ENCODE measurements around the gene RPL13. TPM values are rescaled to one million over a fixed set of nuclear protein-coding genes. Genes with fewer than 3 reads are reported as not detected.

RPL13 gene
- total RNA-seq, 2 experiments from 2014 or later, result 3,430 to 3,468 TPM

DNA sequence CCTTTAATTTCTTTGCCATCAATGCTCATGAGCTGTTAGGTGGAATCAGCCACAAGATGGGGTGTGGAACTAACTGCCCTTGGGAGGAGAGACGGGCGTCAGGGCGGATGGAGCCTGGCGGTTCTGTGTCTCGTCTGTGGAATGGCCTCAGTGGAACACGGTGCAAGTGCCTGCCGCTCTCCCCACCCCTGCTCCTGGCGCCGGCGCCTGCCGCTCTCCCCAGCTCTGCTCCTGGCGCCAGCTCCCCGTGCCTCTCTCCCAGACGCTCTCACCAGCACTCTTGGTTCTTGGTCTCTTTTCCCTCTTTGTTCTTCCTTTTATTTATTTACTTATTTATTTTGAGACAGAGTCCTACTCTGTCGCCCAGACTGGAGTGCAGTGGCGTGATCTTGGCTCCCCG is 13.2 kb upstream of the RPL13 start:
- Mint-ChIP-seq H3K36me3 (peaks cover 16% of the 10 kb centered on the region), H3K4me3 (no peak overlapping the region), H3K27me3 (no peaks in the 10 kb centered on the region), H3K9me3 (no peaks in the 10 kb centered on the region), H3K4me1 (ENCODE audit: low read depth) (peaks cover 15% of the 10 kb centered on the region), H3K27ac (no peak overlapping the region)
- ChIA-PET POLR2A (no interaction called here), CTCF (no interaction called here)
- no peak for DNase-seq
- intact Hi-C loops (cut with micrococcal nuclease), result no loop called here

DNA sequence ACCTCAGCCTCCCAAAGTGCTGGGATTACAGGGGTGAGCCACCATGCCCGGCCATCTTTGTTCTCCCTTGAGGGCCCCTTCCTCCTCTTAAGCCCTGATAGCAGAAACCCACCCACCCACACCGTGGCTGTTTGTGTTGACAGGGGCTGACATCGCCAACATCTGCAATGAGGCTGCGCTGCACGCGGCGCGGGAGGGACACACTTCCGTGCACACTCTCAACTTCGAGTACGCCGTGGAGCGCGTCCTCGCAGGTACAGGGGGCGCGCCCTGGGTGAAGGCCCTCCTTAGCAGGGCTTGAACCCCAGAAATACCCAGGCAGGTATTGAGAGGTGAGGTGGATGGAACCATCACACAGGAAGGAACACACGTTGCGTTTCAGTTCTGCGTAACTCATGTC is 12.6 kb upstream of the RPL13 start:
- ChIA-PET CTCF (no interaction called here), POLR2A (no interaction called here)
- no peaks in the 10 kb centered on the region for H3K27me3 Mint-ChIP-seq
- DNase-seq, result no peak
- intact Hi-C loops (cut with micrococcal nuclease), result no loop called here
- H3K36me3 Mint-ChIP-seq, result peaks cover 19% of the 10 kb centered on the region
- H3K4me1 Mint-ChIP-seq (ENCODE audit: low read depth), result peaks cover 15% of the 10 kb centered on the region
- H3K27ac Mint-ChIP-seq, result no peak overlapping the region
- H3K4me3 Mint-ChIP-seq, result no peak overlapping the region
- H3K9me3 Mint-ChIP-seq, result no peaks in the 10 kb centered on the region

DNA sequence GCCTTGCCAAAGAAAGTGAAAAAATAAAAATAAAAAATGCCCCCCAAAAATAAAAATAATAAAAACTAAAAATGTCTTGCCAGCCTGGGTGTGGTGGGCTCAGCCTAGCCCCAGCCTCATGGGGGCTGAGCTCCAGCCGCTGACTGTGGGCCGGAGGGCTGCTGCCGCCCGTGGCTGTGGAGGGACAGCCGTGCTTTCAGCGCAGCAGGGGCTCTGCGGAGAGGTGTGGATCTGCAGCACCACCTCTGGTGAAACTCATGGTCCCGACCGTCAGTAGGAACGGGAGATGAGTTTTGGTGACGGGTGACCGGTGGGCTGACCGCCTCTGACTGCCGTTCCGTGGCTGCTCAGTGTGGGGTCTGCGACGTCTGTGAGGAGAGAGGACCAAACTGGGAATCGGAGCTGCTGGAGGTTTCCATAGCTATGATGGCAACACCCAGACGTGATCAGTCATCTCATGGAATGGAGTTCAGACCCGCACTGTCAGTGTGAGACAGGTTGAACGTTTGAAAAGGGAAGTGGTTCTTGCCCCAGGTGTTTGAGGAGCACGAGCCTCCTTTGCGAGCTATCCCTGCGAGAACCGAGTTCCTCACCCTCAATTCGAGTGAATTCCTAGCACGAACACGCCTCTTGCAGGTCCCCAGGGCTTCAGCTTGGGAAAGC is 12.0 kb upstream of the RPL13 start:
- Mint-ChIP-seq H3K9me3 (no peaks in the 10 kb centered on the region), H3K27me3 (no peaks in the 10 kb centered on the region), H3K4me1 (ENCODE audit: low read depth) (peaks cover 15% of the 10 kb centered on the region), H3K27ac (peak overlapping the region; percentile 61), H3K36me3 (peaks cover 19% of the 10 kb centered on the region), H3K4me3 (no peak overlapping the region)
- no peak for DNase-seq
- intact Hi-C loops (cut with micrococcal nuclease), result no loop called here
- POLR2A ChIA-PET, result interaction anchor here (1.2 to 2.1 kb wide), 2 partner anchors 13 to 40 kb away, joined by 5 read pairs; partner anchors contain the start of gene SPG7
- CTCF ChIA-PET, result interaction anchor here (1.8 kb wide), 1 partner anchor 9 kb away, joined by 12 read pairs; no protein-coding TSS in a partner anchor

DNA sequence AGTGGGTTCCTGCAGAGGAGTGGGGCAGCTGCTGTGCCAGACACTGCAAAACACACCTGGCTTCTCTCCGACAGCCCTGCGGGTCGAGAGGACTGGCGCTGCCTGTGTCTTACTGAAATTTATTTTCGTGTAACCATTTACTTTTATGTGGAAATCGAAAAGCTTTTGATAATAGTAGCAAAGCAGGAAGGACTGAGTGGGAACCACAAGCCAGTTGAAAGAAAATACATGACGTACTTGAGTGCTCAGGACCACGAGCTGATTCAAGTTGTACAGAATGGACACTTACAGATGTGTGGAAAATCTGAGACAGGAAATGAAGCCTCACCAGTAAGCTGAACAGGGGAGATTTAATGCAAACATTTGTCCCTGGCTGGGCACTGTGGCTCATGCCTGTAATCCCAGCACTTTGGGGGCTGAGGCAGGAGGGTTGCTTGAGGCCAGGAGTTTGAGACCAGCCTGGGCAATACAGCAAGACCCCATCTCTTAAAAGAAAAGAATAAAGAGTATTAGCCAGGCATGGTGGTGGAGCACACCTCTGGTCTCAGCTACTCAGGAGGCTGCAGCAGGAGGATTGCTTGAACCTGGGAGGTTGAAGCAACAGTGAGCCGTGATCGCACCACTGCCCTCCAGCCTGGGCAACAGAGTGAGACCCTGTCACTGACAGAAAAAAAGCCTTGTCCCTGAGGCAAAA is 11.3 kb upstream of the RPL13 start:
- peak; percentile 18 for DNase-seq
- ChIA-PET CTCF (interaction anchor here (0.8 to 1.8 kb wide), 2 partner anchors 9 to 308 kb away, joined by 3 to 12 read pairs; no protein-coding TSS in a partner anchor), POLR2A (interaction anchor here (1.2 to 2.1 kb wide), 2 partner anchors 12 to 41 kb away, joined by 5 read pairs; partner anchors contain the start of gene SPG7)
- intact Hi-C loops (cut with micrococcal nuclease), result no loop called here
- Mint-ChIP-seq H3K27me3 (no peaks in the 10 kb centered on the region), H3K4me1 (ENCODE audit: low read depth) (peaks cover 15% of the 10 kb centered on the region), H3K36me3 (peaks cover 19% of the 10 kb centered on the region), H3K9me3 (no peaks in the 10 kb centered on the region), H3K4me3 (no peak overlapping the region), H3K27ac (peak overlapping the region; percentile 61)

DNA sequence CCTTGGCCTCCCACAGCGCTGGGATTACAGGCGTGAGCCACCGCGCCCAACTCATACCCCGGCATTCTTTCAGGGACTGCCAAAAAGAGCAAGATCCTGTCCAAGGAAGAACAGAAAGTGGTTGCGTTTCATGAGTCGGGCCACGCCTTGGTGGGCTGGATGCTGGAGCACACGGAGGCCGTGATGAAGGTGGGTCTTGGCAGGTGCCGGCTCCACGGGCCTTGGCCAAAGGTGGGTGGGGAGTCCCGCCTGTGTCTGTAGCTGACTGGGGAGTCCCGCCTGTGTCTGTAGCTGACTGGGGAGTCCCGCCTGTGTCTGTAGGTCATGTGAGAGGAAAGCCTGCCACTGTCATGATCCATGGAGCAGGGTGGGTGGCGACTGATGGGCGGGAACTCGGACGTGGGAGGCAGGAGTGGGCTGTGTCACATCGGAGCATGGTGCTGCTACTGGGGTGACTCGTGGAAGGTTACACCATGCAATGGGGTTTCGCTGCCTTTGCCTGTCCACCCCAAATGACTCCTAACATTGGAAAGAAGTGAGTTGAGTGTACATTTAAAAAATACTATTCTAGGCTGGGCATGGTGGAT is 10.0 kb upstream of the RPL13 start:
- CTCF ChIA-PET, result no interaction called here
- Mint-ChIP-seq H3K9me3 (no peaks in the 10 kb centered on the region), H3K4me1 (ENCODE audit: low read depth) (peaks cover 15% of the 10 kb centered on the region), H3K36me3 (peaks cover 18% of the 10 kb centered on the region), H3K4me3 (no peak overlapping the region), H3K27me3 (no peaks in the 10 kb centered on the region), H3K27ac (no peak overlapping the region)
- intact Hi-C loops (cut with micrococcal nuclease), result no loop called here
- DNase-seq, result no peak
- POLR2A ChIA-PET, result interaction anchor here (2.1 kb wide), 1 partner anchor 11 kb away, joined by 5 read pairs; no protein-coding TSS in a partner anchor

DNA sequence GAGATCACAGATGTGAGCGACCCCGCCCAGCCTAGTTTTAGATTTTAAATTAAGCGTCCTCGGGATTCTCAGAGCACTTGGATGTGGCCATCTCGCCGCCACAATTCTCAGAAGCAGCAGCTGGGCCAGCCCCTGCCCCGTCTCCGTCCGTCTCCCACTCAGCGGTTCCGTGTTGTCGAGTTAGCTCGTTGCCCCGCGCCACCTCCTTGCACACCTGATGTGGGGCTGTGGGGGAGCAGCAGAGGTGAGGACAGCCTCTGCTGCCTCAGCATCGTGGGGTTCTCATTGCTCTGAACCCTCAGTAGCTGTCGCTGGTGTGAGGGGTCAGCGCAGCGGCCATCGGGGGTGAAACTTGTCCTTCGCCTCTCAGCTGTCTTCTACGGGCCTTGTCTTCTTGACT is 8.2 kb upstream of the RPL13 start:
- CTCF ChIA-PET, result no interaction called here
- peaks cover 16% of the 10 kb centered on the region for H3K36me3 Mint-ChIP-seq
- POLR2A ChIA-PET, result no interaction called here

DNA sequence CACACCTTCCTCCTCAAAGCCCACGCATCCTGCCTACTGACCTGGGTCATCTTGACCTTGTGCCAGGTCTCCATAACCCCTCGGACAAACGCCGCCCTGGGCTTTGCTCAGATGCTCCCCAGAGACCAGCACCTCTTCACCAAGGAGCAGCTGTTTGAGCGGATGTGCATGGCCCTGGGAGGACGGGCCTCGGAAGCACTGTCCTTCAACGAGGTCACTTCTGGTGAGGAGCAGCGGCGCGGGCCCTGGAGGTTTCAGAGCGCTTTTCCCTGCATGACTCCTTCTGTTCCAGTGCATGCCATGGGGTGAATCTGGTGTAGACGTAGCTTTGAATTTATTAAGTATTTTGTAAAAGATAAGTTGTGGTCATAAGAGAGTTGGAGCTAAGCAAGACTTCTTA is 7.6 kb upstream of the RPL13 start:
- no peaks in the 10 kb centered on the region for H3K27me3 Mint-ChIP-seq
- H3K4me3 Mint-ChIP-seq, result no peak overlapping the region
- H3K9me3 Mint-ChIP-seq, result no peaks in the 10 kb centered on the region
- ChIA-PET CTCF (no interaction called here), POLR2A (no interaction called here)
- DNase-seq, result no peak
- peaks cover 15% of the 10 kb centered on the region for H3K36me3 Mint-ChIP-seq
- H3K27ac Mint-ChIP-seq, result no peak overlapping the region
- intact Hi-C loops (cut with micrococcal nuclease), result no loop called here
- H3K4me1 Mint-ChIP-seq (ENCODE audit: low read depth), result peaks cover 23% of the 10 kb centered on the region

More for the DNA sequence above, 8.2 kb upstream of the RPL13 start:
- no peaks in the 10 kb centered on the region for H3K27me3 Mint-ChIP-seq
- no peak for DNase-seq
- H3K4me1 Mint-ChIP-seq (ENCODE audit: low read depth), result peaks cover 18% of the 10 kb centered on the region
- no peak overlapping the region for H3K4me3 Mint-ChIP-seq
- no peaks in the 10 kb centered on the region for H3K9me3 Mint-ChIP-seq
- intact Hi-C loops (cut with micrococcal nuclease), result no loop called here
- no peak overlapping the region for H3K27ac Mint-ChIP-seq

DNA sequence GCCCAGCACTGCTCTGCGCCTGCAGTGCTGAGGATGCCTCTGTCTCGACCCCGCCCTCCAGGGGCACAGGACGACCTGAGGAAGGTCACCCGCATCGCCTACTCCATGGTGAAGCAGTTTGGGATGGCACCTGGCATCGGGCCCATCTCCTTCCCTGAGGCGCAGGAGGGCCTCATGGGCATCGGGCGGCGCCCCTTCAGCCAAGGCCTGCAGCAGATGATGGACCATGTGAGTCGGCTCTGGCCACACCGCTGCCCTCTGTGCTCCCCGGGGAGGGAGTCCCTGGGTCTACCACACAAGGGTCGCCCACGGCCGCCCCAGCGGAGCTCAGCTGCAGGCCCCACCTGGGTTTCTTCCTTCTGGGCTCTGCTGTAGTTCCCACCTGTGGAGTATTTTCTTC is 6.7 kb upstream of the RPL13 start:
- ChIA-PET POLR2A (no interaction called here), CTCF (no interaction called here)
- DNase-seq, result no peak
- H3K4me3 Mint-ChIP-seq, result no peak overlapping the region
- H3K27ac Mint-ChIP-seq, result no peak overlapping the region
- H3K27me3 Mint-ChIP-seq, result no peaks in the 10 kb centered on the region
- H3K36me3 Mint-ChIP-seq, result peaks cover 11% of the 10 kb centered on the region
- H3K9me3 Mint-ChIP-seq, result no peaks in the 10 kb centered on the region
- peaks cover 17% of the 10 kb centered on the region for H3K4me1 Mint-ChIP-seq (ENCODE audit: low read depth)
- intact Hi-C loops (cut with micrococcal nuclease), result no loop called here

DNA sequence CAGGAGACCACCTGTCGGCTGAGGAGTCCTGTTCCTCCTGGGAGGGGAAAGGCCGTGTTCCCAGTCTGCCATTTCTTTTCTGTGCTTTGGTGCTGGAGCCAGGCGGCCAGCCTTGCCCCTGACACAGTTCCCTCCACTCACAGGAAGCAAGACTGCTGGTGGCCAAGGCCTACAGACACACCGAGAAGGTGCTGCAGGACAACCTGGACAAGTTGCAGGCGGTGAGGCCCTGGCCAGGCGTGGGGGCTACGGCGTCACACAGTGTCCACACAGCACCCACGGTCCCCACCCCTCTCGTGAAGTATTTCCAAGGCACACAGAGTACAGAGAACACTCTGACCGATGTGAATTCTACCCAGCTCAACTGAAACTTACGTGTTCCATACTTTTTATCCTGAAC is 6.1 kb upstream of the RPL13 start:
- POLR2A ChIA-PET, result no interaction called here
- Mint-ChIP-seq H3K9me3 (no peaks in the 10 kb centered on the region), H3K4me1 (ENCODE audit: low read depth) (peaks cover 11% of the 10 kb centered on the region), H3K27ac (no peak overlapping the region), H3K27me3 (no peaks in the 10 kb centered on the region), H3K4me3 (no peak overlapping the region), H3K36me3 (peaks cover 11% of the 10 kb centered on the region)
- intact Hi-C loops (cut with micrococcal nuclease), result no loop called here
- no peak for DNase-seq
- CTCF ChIA-PET, result no interaction called here

DNA sequence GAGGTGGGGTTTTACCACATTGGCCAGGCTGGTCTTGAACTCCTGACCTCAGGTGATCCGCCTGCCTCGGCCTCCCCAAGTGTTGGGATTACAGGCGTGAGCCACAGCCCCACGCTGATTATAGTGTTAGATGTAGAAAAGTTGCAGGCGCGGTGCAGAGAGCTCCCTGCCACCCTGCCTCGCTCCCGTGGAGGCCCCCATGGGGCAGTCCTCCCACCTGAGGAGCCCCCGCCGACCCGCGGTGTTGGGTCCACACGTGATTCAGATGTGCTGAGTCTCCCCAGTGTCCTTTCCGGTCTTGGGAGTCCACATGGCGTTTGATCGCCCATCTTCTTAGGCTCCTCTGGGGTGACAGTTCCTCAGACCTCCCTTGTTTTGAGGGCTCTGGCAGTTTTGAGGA is 5.2 kb upstream of the RPL13 start:
- CTCF ChIA-PET, result no interaction called here
- no peak for DNase-seq
- Mint-ChIP-seq H3K4me1 (ENCODE audit: low read depth) (peaks cover 10% of the 10 kb centered on the region), H3K9me3 (no peaks in the 10 kb centered on the region), H3K4me3 (no peak overlapping the region), H3K27me3 (no peaks in the 10 kb centered on the region), H3K36me3 (peaks cover 11% of the 10 kb centered on the region), H3K27ac (no peak overlapping the region)
- intact Hi-C loops (cut with micrococcal nuclease), result loop anchor here (5.0 kb wide), 2 partner anchors 68 to 223 kb away; no protein-coding TSS in a partner anchor
- POLR2A ChIA-PET, result no interaction called here

DNA sequence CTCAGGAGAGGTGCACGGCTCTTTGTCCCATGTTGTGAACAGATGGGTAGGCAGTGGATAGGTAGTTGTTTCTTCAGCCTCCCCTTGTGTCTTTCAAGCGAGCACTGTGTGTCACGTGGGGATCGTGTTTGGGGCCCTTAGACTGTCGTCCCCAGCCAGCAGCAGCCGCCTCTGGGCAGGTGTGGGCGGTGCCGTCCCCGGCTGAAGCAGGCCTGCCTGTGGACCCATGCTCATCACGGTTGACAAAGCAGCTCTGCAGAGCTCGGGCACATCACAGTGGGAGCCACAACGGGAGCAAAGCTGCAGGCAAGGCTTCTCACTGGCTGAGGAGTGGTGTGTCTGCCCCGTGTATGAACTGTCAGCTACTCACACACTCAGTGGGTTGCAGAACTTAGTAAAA is 4.7 kb upstream of the RPL13 start:
- Mint-ChIP-seq H3K9me3 (no peaks in the 10 kb centered on the region), H3K4me3 (no peak overlapping the region), H3K36me3 (peaks cover 14% of the 10 kb centered on the region), H3K27me3 (no peaks in the 10 kb centered on the region), H3K27ac (no peak overlapping the region), H3K4me1 (ENCODE audit: low read depth) (peaks cover 10% of the 10 kb centered on the region)
- DNase-seq, result no peak
- POLR2A ChIA-PET, result no interaction called here
- intact Hi-C loops (cut with micrococcal nuclease), result loop anchor here (5.0 kb wide), 2 partner anchors 68 to 223 kb away; no protein-coding TSS in a partner anchor
- CTCF ChIA-PET, result no interaction called here

Measured in activated CD4-positive, alpha-beta memory T cell treated with anti-CD3 and anti-CD28 coated beads for 36 hours (primary cell).